GM12892 (cell line): Measurements from ENCODE around the gene MMP14.
A peak's percentile ranks its signal among the peaks of the same experiment; 100 is the strongest.
"Not testable (repeated sequence)": the region's sequence is repeated elsewhere in the genome, so short reads cannot be mapped to it uniquely, and the experiment has no call there.

Experiments
- DNase-seq: peaks from one replicate; pipeline ENCODE4 v3.0.0; 2011; ENCODE audit not compliant: insufficient read length
- FAIRE-seq: peaks from 2 replicates; lab custom pipeline; 2011; peaks lifted over from hg19 to GRCh38; lab: Jason Lieb, UNC
- POLR2A ChIP-seq: IDR thresholded peaks from 2 replicates; pipeline ENCODE4 v1.6.1; 2011; ENCODE audit warnings: low read depth, low read length, control low read depth
- POLR2AphosphoS5 ChIP-seq: IDR thresholded peaks from 2 replicates; pipeline ENCODE4 v1.6.1; 2011; ENCODE audit warnings: low read depth, low read length, control low read depth
- TAF1 ChIP-seq: IDR thresholded peaks from 2 replicates; pipeline ENCODE4 v1.6.1; 2011; ENCODE audit warnings: low read depth, mild to moderate bottlenecking, control low read depth, low read length, borderline replicate concordance

The MMP14 gene

GRCh38 chr14:22845103-22845394, 8.7 kb downstream of the MMP14 start:
- no peak for TF ChIP-seq POLR2A
- TF ChIP-seq POLR2AphosphoS5: no peak
- no peak for TF ChIP-seq TAF1
- no peak for FAIRE-seq

GRCh38 chr14:22845821-22846625, 9.6 kb downstream of the MMP14 start:
- DNase-seq (no peak), FAIRE-seq (no peak)
- no peak for TF ChIP-seq TAF1
- TF ChIP-seq POLR2AphosphoS5: no peak
- TF ChIP-seq POLR2A: no peak

More at GRCh38 chr14:22845103-22845394, 8.7 kb downstream of the MMP14 start:
- no peak for DNase-seq

GRCh38 chr14:22846811-22847307, 10.5 kb downstream of the MMP14 start:
- FAIRE-seq (no peak), DNase-seq (no peak)
- no peak for TF ChIP-seq POLR2A

GRCh38 chr14:22847661-22848341, 11.4 kb downstream of the MMP14 start:
- no peak for DNase-seq
- TF ChIP-seq POLR2A: no peak
- TF ChIP-seq TAF1: no peak
- no peak for TF ChIP-seq POLR2AphosphoS5
- no peak for FAIRE-seq

- TF ChIP-seq TAF1 (no peak), POLR2A (no peak)
- peak; percentile 33 for FAIRE-seq
- peak; percentile 38 for DNase-seq
Observed at GRCh38 chr14:22848351-22849164, 12.2 kb downstream of the MMP14 start.

GRCh38 chr14:22849212-22849819, 12.9 kb downstream of the MMP14 start:
- no peak for FAIRE-seq
- DNase-seq: no peak
- TF ChIP-seq POLR2AphosphoS5: no peak
- TF ChIP-seq POLR2A: no peak
- no peak for TF ChIP-seq TAF1

- FAIRE-seq (no peak), DNase-seq (no peak)
- no peak for TF ChIP-seq TAF1
- no peak for TF ChIP-seq POLR2AphosphoS5
- no peak for TF ChIP-seq POLR2A
Observed at GRCh38 chr14:22850944-22851764, 14.8 kb downstream of the MMP14 start.

- not testable (repeated sequence) for DNase-seq, FAIRE-seq
Observed at GRCh38 chr14:22852178-22852577, 15.8 kb downstream of the MMP14 start.

GRCh38 chr14:22852599-22852939, 16.2 kb downstream of the MMP14 start:
- no peak for DNase-seq
- TF ChIP-seq TAF1 (no peak), POLR2A (no peak), POLR2AphosphoS5 (no peak)
- FAIRE-seq: no peak

GRCh38 chr14:22852940-22853767, 16.8 kb downstream of the MMP14 start:
- TF ChIP-seq TAF1 (no peak), POLR2AphosphoS5 (no peak), POLR2A (no peak)
- no peak for DNase-seq
- peak; percentile 92 for FAIRE-seq

GRCh38 chr14:22854296-22854695, 17.9 kb downstream of the MMP14 start:
- not testable (repeated sequence) for DNase-seq, FAIRE-seq
